HepG2 (cell line): Measurements from ENCODE around the gene SCP2. TPM values are rescaled to one million over a fixed set of nuclear protein-coding genes. Genes with fewer than 3 reads are reported as not detected.

ENCODE experiments used
- ATAC-seq: fragments of 200-7000 bp; cut with Tn5 transposase; 3 replicates; pipeline ENCODE4 v1.9.1; 2020; ENCODE audit warnings: mild to moderate bottlenecking, moderate library complexity
- BruUV-seq: library from RNA; stranded (reverse); fragments of 400-500 nt; replicated peaks from 2 replicates; lab custom pipeline; 2021; lab: Mats Ljungman, UMichigan
- CTCF ChIA-PET: fragments of 300-600 bp; formaldehyde crosslinking; extraction: SDS; loops from one replicate; lab custom pipeline; 2021; ENCODE audit warnings: low total read pairs, inconsistent platforms, low intra/inter-chr PET ratio; lab: Yijun Ruan, JAX
- POLR2A ChIA-PET: fragments of 350-600 bp; sonication (Branson Sonifier 250); formaldehyde crosslinking; loops from one replicate; lab custom pipeline; 2020; ENCODE audit warnings: antibody characterized with exemption, inconsistent platforms; lab: Yijun Ruan, JAX
- DNase-seq: peaks from one replicate; pipeline ENCODE4 v3.0.0-alpha.2; 2015; ENCODE audit warnings: low spot score
- FAIRE-seq: peaks from 3 replicates; lab custom pipeline; 2011; peaks lifted over from hg19 to GRCh38; lab: Jason Lieb, UNC
- H2AFZ ChIP-seq: one replicate; pipeline ENCODE4 v1.6.1; 2011; ENCODE audit warnings: low read length, inconsistent platforms
- H3K27ac ChIP-seq: fragments of 300-600 bp; 3 replicates; pipeline ENCODE4 v1.8.0; 2011; ENCODE audit warnings: mixed run types, mild to moderate bottlenecking, mixed read lengths, low read length, inconsistent platforms; ENCODE audit not compliant: insufficient read depth; ENCODE audit errors: extremely low read length
- H3K27me3 ChIP-seq, 2 experiments: fragments of 200-600 bp in 1 of 2; 2 replicates in 1 of 2; 3 replicates in 1 of 2; pipeline versions ENCODE4 v1.6.0 to v1.8.0; 2011; ENCODE audit warnings: low read length in 2 of 2, mild to moderate bottlenecking in 2 of 2, moderate library complexity in 2 of 2, inconsistent platforms in 1 of 2; ENCODE audit not compliant: insufficient read depth in 2 of 2, control insufficient read depth in 1 of 2
- H3K36me3 ChIP-seq, 2 experiments: fragments of 200-600 bp in 1 of 2; replicated peaks in 1 of 2; 2 replicates in 1 of 2; 3 replicates in 1 of 2; pipeline versions ENCODE4 v1.5.1 to v1.8.0; 2011; ENCODE audit warnings: low read length in 2 of 2, inconsistent platforms in 1 of 2; ENCODE audit not compliant: insufficient read depth in 2 of 2, control insufficient read depth in 1 of 2
- H3K4me1 ChIP-seq: 2 replicates; pipeline ENCODE4 v1.5.1; 2012; ENCODE audit warnings: low read length, inconsistent platforms; ENCODE audit not compliant: insufficient read depth
- H3K4me2 ChIP-seq: 2 replicates; pipeline ENCODE4 v1.6.0; 2011; ENCODE audit warnings: low read depth, low read length, inconsistent platforms
- H3K4me3 ChIP-seq, 3 experiments: fragments of 200-600 bp in 1 of 3; sonication (generic), shearing (Covaris generic) in 1 of 3; replicated peaks in 1 of 3; 2 replicates each; pipeline ENCODE4 v1.5.1; 2011 to 2016; ENCODE audit warnings: low read length in 3 of 3, inconsistent platforms in 2 of 3, low read depth in 2 of 3, mild to moderate bottlenecking in 2 of 3, control low read depth in 1 of 3, mixed read lengths in 1 of 3; ENCODE audit not compliant: insufficient read depth in 1 of 3
- H3K79me2 ChIP-seq: one replicate; pipeline ENCODE4 v1.6.1; 2011; ENCODE audit warnings: low read length, inconsistent platforms; ENCODE audit not compliant: insufficient read depth
- H3K9ac ChIP-seq: 2 replicates; pipeline ENCODE4 v1.6.0; 2011; ENCODE audit warnings: mild to moderate bottlenecking, low read depth, low read length, inconsistent platforms; ENCODE audit not compliant: insufficient read depth
- H3K9me3 ChIP-seq: 2 replicates; pipeline ENCODE4 v1.5.1; 2012; ENCODE audit warnings: mild to moderate bottlenecking, low read length
- H4K20me1 ChIP-seq: 2 replicates; pipeline ENCODE4 v1.6.0; 2011; ENCODE audit warnings: inconsistent platforms, mild to moderate bottlenecking, low read length, moderate library complexity; ENCODE audit not compliant: insufficient read depth
- ELF4 ChIP-seq: sonication (generic); formaldehyde crosslinking; IDR thresholded peaks from 2 replicates; pipeline ENCODE4 v1.5.0; 2020; ENCODE audit warnings: missing genetic modification reagents, mild to moderate bottlenecking, moderate library complexity, borderline replicate concordance
- FOXA1 ChIP-seq, 2 experiments: fragments of 450-650 bp in 1 of 2; sonication (generic) in 1 of 2; formaldehyde crosslinking in 1 of 2; IDR thresholded peaks; 2 replicates each; pipeline versions ENCODE4 v1.4.0 to v1.6.1; 2016 to 2020; ENCODE audit warnings: missing genetic modification reagents in 1 of 2
- NFKBIZ ChIP-seq: IDR thresholded peaks from 2 replicates; pipeline ENCODE4 v1.6.1; 2018; ENCODE audit warnings: missing genetic modification reagents, missing compliant biosample characterization
- SRSF9 ChIP-seq: fragments of 200-400 bp; formaldehyde crosslinking; IDR thresholded peaks from 2 replicates; pipeline ENCODE4 v1.6.1; 2018; ENCODE audit warnings: borderline replicate concordance, mild to moderate bottlenecking, low read depth, low read length; ENCODE audit not compliant: insufficient read depth, poor library complexity, severe bottlenecking
- ZNF124 ChIP-seq: sonication (generic); formaldehyde crosslinking; IDR thresholded peaks from 2 replicates; pipeline ENCODE4 v1.4.0; 2020; ENCODE audit warnings: missing genetic modification reagents
- ZNF549 ChIP-seq: sonication (generic); formaldehyde crosslinking; IDR thresholded peaks from 2 replicates; pipeline ENCODE4 v1.5.0; 2020; ENCODE audit warnings: missing genetic modification reagents
- WGBS: methylation state at CpG from one replicate; pipeline ENCODE4 v1.1.6; 2017; ENCODE audit warnings: low lambda C conversion rate; 5-methylcytosine and 5-hydroxymethylcytosine counted together
- in situ Hi-C: cut with HindIII; loops from 2 replicates; pipeline ENCODE4 v1.10.0; 2017; ENCODE audit warnings: low pct_unique_long_range_greater_than_20kb; ENCODE audit not compliant: extremely low pct_ligation_motif_present
- intact Hi-C: fragments of 100-400 bp; cut with micrococcal nuclease; formaldehyde crosslinking; loops from one replicate; pipeline ENCODE4 v1.10.0; 2022; ENCODE audit not compliant: unreplicated experiment
- polyA plus RNA-seq, 8 experiments: library from polyadenylated mRNA; depleted of rRNA in 3 of 8; stranded (reverse) in 7 of 8; unstranded in 1 of 8; fragments of >200 nt; fragmentation: Illumina TruSeq in 4 of 8; extraction: Trizol in 4 of 8; gene quantifications; 2 replicates each; pipeline versions ENCODE4 v1.2.1 to v1.2.3, GENCODE V29; 2011 to 2016; ENCODE audit warnings: low read depth in 4 of 8, missing spikeins in 1 of 8, mixed read lengths in 1 of 8; ENCODE audit not compliant: insufficient read depth in 1 of 8
- total RNA-seq, 5 experiments: library from RNA; depleted of rRNA; stranded (reverse); fragments of >200 nt; fragmentation: Illumina TruSeq; extraction: Trizol; gene quantifications; 2 replicates each; pipeline ENCODE4 v1.2.3, GENCODE V29; 2016; ENCODE audit warnings: low read depth in 1 of 5
- TF ChIP-seq, protein P1 (sequence below): sonication (generic); formaldehyde crosslinking; IDR thresholded peaks from 2 replicates; pipeline ENCODE4 v1.4.0; 2020; ENCODE audit warnings: low read depth, mild to moderate bottlenecking, missing genetic modification reagents
- TF ChIP-seq, protein P2 (sequence below): fragments of 450-650 bp; IDR thresholded peaks from 2 replicates; pipeline ENCODE4 v1.6.1; 2017; ENCODE audit warnings: mild to moderate bottlenecking
- TF ChIP-seq, protein P3 (sequence below): sonication (generic); formaldehyde crosslinking; IDR thresholded peaks from 2 replicates; pipeline ENCODE4 v1.5.0; 2020; ENCODE audit warnings: mild to moderate bottlenecking, missing genetic modification reagents

SCP2 gene
- total and polyA plus RNA-seq, 2 of the 13 experiments (the other 11 are each of a cell fraction or from before 2014, with no cell fraction given), result 59.0 to 133 TPM

DNA sequence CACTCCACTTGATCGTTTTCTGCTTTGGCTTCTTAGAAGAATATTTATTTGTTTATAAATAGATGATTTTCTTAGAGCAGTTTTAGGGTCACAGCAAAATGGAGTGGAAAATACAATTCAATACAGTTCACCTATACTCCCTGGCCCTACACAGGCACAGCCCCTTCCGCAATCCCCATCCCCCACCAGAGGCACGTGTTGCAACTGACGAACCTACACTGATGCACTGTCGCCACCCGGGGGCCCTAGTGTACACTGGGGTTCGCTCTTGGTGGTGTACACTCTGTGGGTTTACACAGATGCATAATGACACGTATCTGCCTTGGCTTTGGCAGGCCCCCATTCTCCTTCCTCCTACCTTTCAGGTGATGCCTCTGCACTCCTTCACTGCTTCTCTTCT, 13.5 kb upstream of the SCP2 start (continued):
- no peak for TF ChIP-seq FOXA1 (IDR thresholded peaks at IDR 0.05)
- TF ChIP-seq FOXA1 (CRISPR knock-in tag; IDR thresholded peaks at IDR 0.05), result 0 out of 2 replicates have a peak, but pooled peaks have one; percentile 30

DNA sequence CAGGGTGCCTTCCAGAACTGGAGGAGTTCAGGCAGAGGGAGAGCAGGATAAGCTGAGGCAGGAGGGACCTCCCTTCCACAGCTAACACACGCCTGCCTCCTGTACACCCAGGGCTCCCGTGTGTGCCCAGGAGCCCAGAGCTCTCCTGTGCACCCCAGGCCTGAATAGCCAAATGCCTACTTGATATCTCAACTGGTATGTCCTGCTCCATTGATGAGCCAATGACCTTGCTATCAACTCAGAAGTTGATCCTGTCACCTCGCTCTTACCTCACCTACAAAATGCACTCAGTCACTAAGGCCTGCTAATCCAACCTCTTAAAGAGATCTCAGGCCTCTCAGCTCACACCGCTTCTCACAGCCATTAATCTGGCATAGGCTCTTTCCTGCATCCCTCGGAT, 12.6 kb upstream of the SCP2 start:
- H4K20me1 ChIP-seq, result no peaks in the 10 kb centered on the region
- TF ChIP-seq ELF4 (no peak), SRSF9 (no peak), ZNF549 (CRISPR knock-in tag) (no peak), ZNF124 (CRISPR knock-in tag) (no peak), NFKBIZ (CRISPR knock-in tag) (no peak)
- TF ChIP-seq, protein P1, sequence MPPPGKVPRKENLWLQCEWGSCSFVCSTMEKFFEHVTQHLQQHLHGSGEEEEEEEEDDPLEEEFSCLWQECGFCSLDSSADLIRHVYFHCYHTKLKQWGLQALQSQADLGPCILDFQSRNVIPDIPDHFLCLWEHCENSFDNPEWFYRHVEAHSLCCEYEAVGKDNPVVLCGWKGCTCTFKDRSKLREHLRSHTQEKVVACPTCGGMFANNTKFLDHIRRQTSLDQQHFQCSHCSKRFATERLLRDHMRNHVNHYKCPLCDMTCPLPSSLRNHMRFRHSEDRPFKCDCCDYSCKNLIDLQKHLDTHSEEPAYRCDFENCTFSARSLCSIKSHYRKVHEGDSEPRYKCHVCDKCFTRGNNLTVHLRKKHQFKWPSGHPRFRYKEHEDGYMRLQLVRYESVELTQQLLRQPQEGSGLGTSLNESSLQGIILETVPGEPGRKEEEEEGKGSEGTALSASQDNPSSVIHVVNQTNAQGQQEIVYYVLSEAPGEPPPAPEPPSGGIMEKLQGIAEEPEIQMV, result no peak
- TF ChIP-seq, protein P2, sequence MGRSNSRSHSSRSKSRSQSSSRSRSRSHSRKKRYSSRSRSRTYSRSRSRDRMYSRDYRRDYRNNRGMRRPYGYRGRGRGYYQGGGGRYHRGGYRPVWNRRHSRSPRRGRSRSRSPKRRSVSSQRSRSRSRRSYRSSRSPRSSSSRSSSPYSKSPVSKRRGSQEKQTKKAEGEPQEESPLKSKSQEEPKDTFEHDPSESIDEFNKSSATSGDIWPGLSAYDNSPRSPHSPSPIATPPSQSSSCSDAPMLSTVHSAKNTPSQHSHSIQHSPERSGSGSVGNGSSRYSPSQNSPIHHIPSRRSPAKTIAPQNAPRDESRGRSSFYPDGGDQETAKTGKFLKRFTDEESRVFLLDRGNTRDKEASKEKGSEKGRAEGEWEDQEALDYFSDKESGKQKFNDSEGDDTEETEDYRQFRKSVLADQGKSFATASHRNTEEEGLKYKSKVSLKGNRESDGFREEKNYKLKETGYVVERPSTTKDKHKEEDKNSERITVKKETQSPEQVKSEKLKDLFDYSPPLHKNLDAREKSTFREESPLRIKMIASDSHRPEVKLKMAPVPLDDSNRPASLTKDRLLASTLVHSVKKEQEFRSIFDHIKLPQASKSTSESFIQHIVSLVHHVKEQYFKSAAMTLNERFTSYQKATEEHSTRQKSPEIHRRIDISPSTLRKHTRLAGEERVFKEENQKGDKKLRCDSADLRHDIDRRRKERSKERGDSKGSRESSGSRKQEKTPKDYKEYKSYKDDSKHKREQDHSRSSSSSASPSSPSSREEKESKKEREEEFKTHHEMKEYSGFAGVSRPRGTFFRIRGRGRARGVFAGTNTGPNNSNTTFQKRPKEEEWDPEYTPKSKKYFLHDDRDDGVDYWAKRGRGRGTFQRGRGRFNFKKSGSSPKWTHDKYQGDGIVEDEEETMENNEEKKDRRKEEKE, result no peak
- TF ChIP-seq, protein P3, sequence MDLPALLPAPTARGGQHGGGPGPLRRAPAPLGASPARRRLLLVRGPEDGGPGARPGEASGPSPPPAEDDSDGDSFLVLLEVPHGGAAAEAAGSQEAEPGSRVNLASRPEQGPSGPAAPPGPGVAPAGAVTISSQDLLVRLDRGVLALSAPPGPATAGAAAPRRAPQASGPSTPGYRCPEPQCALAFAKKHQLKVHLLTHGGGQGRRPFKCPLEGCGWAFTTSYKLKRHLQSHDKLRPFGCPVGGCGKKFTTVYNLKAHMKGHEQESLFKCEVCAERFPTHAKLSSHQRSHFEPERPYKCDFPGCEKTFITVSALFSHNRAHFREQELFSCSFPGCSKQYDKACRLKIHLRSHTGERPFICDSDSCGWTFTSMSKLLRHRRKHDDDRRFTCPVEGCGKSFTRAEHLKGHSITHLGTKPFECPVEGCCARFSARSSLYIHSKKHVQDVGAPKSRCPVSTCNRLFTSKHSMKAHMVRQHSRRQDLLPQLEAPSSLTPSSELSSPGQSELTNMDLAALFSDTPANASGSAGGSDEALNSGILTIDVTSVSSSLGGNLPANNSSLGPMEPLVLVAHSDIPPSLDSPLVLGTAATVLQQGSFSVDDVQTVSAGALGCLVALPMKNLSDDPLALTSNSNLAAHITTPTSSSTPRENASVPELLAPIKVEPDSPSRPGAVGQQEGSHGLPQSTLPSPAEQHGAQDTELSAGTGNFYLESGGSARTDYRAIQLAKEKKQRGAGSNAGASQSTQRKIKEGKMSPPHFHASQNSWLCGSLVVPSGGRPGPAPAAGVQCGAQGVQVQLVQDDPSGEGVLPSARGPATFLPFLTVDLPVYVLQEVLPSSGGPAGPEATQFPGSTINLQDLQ (CRISPR knock-in tag), result no peak

More for the DNA sequence above, 12.6 kb upstream of the SCP2 start:
- H3K4me1 ChIP-seq, result peaks cover 54% of the 10 kb centered on the region
- H3K4me3 ChIP-seq, result no peak overlapping the region
- BruUV-seq, result no TSS peak
- WGBS, result 100% methylated on average over 3 of the region's 5 CpGs
- no peak overlapping the region for H3K4me2 ChIP-seq
- H3K27me3 ChIP-seq, result no peaks in the 10 kb centered on the region
- ChIA-PET POLR2A (no interaction called here), CTCF (no interaction called here)
- DNase-seq, result no peak
- intact Hi-C loops, result no loop called here
- in situ Hi-C loops, result no loop called here
- no peak overlapping the region for H3K9ac ChIP-seq
- peaks cover 4% of the 10 kb centered on the region for H3K79me2 ChIP-seq
- ATAC-seq, result no peak; the same call in 2 of the 3 replicates
- no peak overlapping the region for H3K27ac ChIP-seq
- 0 out of 5 replicates have a peak, but pooled peaks cover 0 to 7% of the 10 kb centered on the region in 2 experiments for H3K36me3 ChIP-seq
- no peak for FAIRE-seq
- no peak overlapping the region for H2AFZ ChIP-seq
- no peaks in the 10 kb centered on the region for H3K9me3 ChIP-seq
